Choroid plexus epithelial cell (primary cell): ENCODE data around the gene KIFC1.

Experiments
- DNase-seq: peaks from one replicate; pipeline ENCODE4 v3.0.0-alpha.2; 2010; ENCODE audit warnings: low read depth
- H3K4me3 ChIP-seq: 2 replicates; pipeline ENCODE4 v1.5.1; 2011; ENCODE audit warnings: low read depth, mild to moderate bottlenecking, control low read depth, low read length, moderate library complexity
- CTCF ChIP-seq: conservative IDR thresholded peaks from 2 replicates; pipeline ENCODE4 v1.5.1; 2011; ENCODE audit warnings: low read depth, mild to moderate bottlenecking, control low read depth, inconsistent platforms, low read length, moderate library complexity

The KIFC1 gene

DNA sequence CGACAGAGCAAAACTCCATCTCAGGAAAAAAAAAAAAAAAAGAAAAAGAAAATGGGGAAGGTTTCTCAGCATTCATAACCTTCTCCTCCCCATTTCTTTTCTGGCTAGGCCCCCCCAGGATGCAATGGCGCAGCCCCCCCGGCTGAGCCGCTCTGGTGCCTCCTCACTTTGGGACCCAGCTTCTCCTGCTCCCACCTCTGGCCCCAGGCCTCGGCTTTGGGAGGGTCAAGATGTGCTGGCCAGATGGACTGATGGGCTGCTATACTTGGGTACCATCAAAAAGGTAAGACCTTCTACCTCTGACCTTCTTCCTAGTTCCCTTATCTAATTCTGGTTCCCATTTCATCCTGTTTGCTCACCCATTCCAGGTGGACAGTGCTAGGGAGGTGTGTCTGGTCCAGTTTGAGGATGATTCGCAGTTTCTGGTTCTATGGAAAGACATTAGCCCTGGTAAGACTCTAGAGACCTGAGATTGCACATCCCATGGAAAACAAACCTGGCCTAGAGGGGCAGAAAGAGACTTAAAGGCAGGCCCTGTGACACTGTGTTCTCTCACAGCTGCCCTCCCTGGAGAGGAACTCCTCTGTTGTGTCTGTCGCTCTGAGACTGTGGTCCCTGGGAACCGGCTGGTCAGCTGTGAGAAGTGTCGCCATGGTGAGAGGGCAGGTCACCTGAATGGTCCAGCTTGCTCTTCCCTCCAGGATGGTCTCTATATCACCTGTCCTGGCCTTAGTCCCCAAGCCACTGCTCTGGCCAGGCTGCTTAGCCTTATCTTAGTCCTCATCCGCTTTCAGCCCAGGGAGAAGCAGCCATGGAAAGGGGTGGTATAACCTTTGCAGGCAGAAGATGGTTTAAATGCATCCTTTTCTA lies 20.8 kb downstream of the KIFC1 start:
- H3K4me3 ChIP-seq: no peak overlapping the region
- no peak for TF ChIP-seq CTCF
- DNase-seq: no peak

- DNase-seq: no peak
- TF ChIP-seq CTCF: no peak
- no peak overlapping the region for H3K4me3 ChIP-seq
Observed at GRCh38 chr6:33413241-33414120, 21.9 kb downstream of the KIFC1 start.

DNA sequence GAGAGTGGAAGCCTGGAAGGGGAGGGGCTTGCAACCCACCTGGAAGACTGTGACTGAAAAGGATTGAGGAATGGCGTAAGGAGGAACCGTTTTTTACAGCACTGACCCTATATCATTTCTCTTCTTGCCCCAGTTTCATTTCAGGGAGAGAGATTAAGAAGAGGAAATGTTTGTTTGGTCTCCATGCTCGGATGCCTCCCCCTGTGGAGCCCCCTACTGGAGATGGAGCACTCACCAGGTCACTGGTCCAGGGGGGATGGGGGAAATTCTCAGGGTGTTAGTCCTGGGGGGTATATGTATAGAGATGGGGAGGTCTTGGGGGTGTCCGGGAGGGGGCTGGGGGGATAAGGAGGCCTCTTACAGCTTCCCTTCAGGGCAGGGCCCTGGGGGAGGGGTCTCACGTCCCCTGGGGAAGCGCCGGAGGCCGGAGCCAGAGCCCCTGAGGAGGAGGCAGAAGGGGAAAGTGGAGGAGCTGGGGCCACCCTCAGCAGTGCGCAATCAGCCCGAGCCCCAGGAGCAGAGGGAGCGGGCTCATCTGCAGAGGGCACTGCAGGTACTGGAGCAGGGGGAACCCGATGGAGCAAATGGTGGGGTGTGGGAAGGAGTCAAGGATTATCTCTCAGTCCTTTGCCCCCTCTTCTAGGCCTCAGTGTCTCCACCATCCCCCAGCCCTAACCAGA lies 23.1 kb downstream of the KIFC1 start:
- no peak for DNase-seq
- H3K4me3 ChIP-seq: no peak overlapping the region
- TF ChIP-seq CTCF: peak; percentile 67

DNA sequence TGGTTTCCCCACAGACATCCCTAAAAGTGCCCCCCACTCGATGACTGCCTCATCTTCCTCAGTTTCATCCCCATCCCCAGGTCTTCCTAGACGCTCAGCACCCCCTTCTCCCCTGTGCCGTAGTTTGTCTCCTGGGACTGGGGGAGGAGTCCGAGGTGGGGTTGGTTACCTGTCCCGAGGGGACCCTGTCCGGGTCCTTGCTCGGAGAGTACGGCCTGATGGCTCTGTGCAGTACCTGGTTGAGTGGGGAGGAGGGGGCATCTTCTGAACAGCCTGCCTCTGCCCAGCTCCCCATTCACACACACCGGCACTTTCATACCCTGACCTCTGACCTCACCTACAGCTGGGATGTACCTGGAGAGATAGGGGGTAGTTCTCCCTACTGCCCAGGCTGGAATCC lies 24.2 kb downstream of the KIFC1 start:
- H3K4me3 ChIP-seq: peak overlapping the region; percentile 69
- DNase-seq: no peak
- TF ChIP-seq CTCF: no peak

DNA sequence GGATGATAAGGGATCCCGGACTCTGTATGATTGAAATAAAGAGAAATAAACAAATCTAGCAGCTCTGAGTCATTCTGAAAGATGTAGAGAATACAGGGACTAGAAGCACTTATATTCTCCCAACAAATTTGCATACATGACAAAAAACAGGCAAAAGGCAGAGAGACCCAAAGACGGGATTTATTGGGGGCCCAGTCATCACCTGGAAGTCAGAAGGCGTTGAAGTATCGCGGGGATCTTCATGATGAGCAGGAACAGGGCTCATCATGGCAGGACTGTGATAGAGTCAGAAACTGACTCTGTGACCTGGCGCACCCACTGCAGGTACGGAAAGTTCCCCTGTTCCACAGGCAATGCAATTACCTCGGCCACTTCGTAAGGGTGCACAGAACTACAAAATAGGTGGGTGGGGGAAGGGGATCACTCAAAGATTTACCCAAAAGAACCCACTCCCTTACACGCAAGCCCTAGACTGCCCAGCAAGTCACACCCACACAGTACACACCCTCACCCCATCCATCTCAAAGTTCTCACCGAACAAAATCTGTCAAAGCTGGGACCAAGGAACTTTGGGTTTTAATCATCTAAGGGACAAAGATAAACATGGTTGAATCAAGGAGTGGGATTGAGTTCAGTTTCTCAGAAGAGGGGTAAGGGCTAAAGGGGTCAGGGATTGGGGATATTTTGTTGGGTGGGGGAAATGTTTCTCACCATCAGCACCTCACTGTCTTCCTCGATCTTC lies 24.9 kb downstream of the KIFC1 start:
- no peak for DNase-seq
- H3K4me3 ChIP-seq: peak overlapping the region; percentile 69
- no peak for TF ChIP-seq CTCF
